HG02763 (cell line): Measurements from ENCODE around the gene GDF10.

Experiments used
- ATAC-seq: cut with Tn5 transposase; IDR thresholded peaks from one replicate; pipeline ENCODE4 v1.9.1; 2021; ENCODE audit warnings: mild to moderate bottlenecking, moderate library complexity; ENCODE audit not compliant: unreplicated experiment

GDF10 gene

GRCh38 chr10:47299611-47300428 is at the start of gene GDF10:
Gene GDF10 (plus strand): TSS chr10:47300197. CDS start chr10:47300652, 455 bp downstream.
- ATAC-seq, result no peak

- ATAC-seq, result no peak
These were observed 47.8 kb upstream of the GDF10 start for GRCh38 chr10:47252093-47252780.

GRCh38 chr10:47253030-47253637 is 46.9 kb upstream of the GDF10 start:
- ATAC-seq, result no peak

GRCh38 chr10:47253651-47254375 is 46.2 kb upstream of the GDF10 start:
- no peak for ATAC-seq

GRCh38 chr10:47254611-47255010 is 45.4 kb upstream of the GDF10 start:
- ATAC-seq, result no peak

- ATAC-seq, result no peak
These were observed 44.8 kb upstream of the GDF10 start for GRCh38 chr10:47255033-47255813.

GRCh38 chr10:47255866-47256265 is 44.1 kb upstream of the GDF10 start:
- no peak for ATAC-seq

- ATAC-seq, result no peak
These were observed 43.2 kb upstream of the GDF10 start for GRCh38 chr10:47256751-47257336.

- ATAC-seq, result no peak
These were observed 42.4 kb upstream of the GDF10 start for GRCh38 chr10:47257396-47258120.

- no peak for ATAC-seq
These were observed 41.1 kb upstream of the GDF10 start for GRCh38 chr10:47258921-47259320.

- no peak for ATAC-seq
These were observed 40.5 kb upstream of the GDF10 start for GRCh38 chr10:47259466-47259865.

- ATAC-seq, result peak; percentile 11
These were observed 39.4 kb upstream of the GDF10 start for GRCh38 chr10:47260505-47261111.

- ATAC-seq, result peak; percentile 97
These were observed 38.9 kb upstream of the GDF10 start for GRCh38 chr10:47261121-47261520.

GRCh38 chr10:47261556-47261955 is 38.4 kb upstream of the GDF10 start:
- peak; percentile 4 for ATAC-seq

GRCh38 chr10:47262606-47263533 is 37.1 kb upstream of the GDF10 start:
- no peak for ATAC-seq

- no peak for ATAC-seq
These were observed 35.2 kb upstream of the GDF10 start for GRCh38 chr10:47264797-47265281.

GRCh38 chr10:47266602-47267001 is 33.4 kb upstream of the GDF10 start:
- no peak for ATAC-seq

- ATAC-seq, result no peak
These were observed 31.3 kb upstream of the GDF10 start for GRCh38 chr10:47268696-47269095.
